Adrenal gland (tissue), 5 donors: Measurements from ENCODE around the gene ANP32E.
A peak's percentile ranks its signal among the peaks of the same experiment; 100 is the strongest.

Experiments used
- POLR2A ChIP-seq, 2 donors: fragments of 450-650 bp; IDR thresholded peaks; one replicate each; pipeline ENCODE4 v1.6.1; 2017; ENCODE audit warnings: antibody characterized with exemption in 2 of 2, mild to moderate bottlenecking in 2 of 2, moderate library complexity in 1 of 2
- TF ChIP-seq, protein P1 (sequence below), 6 experiments: fragments of 450-650 bp in 4 of 6; fragments of 200-600 bp in 2 of 6; sonication (generic) in 1 of 6; IDR thresholded peaks; 1 replicate in 5 of 6; 2 replicates in 1 of 6; pipeline versions ENCODE4 v1.5.1 to v1.8.0; 2016 to 2021; ENCODE audit warnings: antibody characterized with exemption in 6 of 6, mild to moderate bottlenecking in 2 of 6, moderate library complexity in 1 of 6
- donor health status: DM: no; HTN: no; CAD: no.

GRCh38 chr1:150268340-150268704 lies 32.4 kb upstream of the ANP32E start:
- TF ChIP-seq, protein P1, sequence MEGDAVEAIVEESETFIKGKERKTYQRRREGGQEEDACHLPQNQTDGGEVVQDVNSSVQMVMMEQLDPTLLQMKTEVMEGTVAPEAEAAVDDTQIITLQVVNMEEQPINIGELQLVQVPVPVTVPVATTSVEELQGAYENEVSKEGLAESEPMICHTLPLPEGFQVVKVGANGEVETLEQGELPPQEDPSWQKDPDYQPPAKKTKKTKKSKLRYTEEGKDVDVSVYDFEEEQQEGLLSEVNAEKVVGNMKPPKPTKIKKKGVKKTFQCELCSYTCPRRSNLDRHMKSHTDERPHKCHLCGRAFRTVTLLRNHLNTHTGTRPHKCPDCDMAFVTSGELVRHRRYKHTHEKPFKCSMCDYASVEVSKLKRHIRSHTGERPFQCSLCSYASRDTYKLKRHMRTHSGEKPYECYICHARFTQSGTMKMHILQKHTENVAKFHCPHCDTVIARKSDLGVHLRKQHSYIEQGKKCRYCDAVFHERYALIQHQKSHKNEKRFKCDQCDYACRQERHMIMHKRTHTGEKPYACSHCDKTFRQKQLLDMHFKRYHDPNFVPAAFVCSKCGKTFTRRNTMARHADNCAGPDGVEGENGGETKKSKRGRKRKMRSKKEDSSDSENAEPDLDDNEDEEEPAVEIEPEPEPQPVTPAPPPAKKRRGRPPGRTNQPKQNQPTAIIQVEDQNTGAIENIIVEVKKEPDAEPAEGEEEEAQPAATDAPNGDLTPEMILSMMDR (IDR thresholded peaks at IDR 0.05): no peak
- peak in 1 of 2 donors; percentile 41 for TF ChIP-seq POLR2A (IDR thresholded peaks at IDR 0.05)
